HepG2 (cell line): ENCODE data around the gene DCDC2. TPM values are rescaled to one million over a fixed set of nuclear protein-coding genes. Genes with fewer than 3 reads are reported as not detected.

ENCODE experiments used
- ATF7 ChIP-seq, 2 experiments: fragments of 450-650 bp in 1 of 2; sonication (generic) in 1 of 2; formaldehyde crosslinking in 1 of 2; IDR thresholded peaks; 2 replicates each; pipeline versions ENCODE4 v1.4.0 to v1.6.1; 2016 to 2020; ENCODE audit warnings: antibody characterized with exemption in 1 of 2, mild to moderate bottlenecking in 1 of 2, missing genetic modification reagents in 1 of 2
- BHLHE40 ChIP-seq: IDR thresholded peaks from 2 replicates; pipeline ENCODE4 v1.6.1; 2011; ENCODE audit warnings: low read length, improper control_type of control experiment
- FOXJ3 ChIP-seq: sonication (generic); formaldehyde crosslinking; IDR thresholded peaks from 2 replicates; pipeline ENCODE4 v1.4.0; 2020; ENCODE audit warnings: missing genetic modification reagents, mild to moderate bottlenecking, borderline replicate concordance
- HDAC2 ChIP-seq: sonication (generic); formaldehyde crosslinking; IDR thresholded peaks from 2 replicates; pipeline ENCODE4 v1.4.0; 2020; ENCODE audit warnings: missing genetic modification reagents
- HMG20A ChIP-seq: IDR thresholded peaks from 2 replicates; pipeline ENCODE4 v1.6.1; 2016; ENCODE audit warnings: borderline replicate concordance
- NCOR1 ChIP-seq: fragments of 200-600 bp; sonication (generic); IDR thresholded peaks from 2 replicates; pipeline ENCODE4 v1.7.0; 2017; ENCODE audit warnings: antibody characterized with exemption, low read length, borderline replicate concordance
- SAP130 ChIP-seq: IDR thresholded peaks from 2 replicates; pipeline ENCODE4 v1.6.1; 2016; ENCODE audit warnings: low read depth
- SIX1 ChIP-seq: sonication (generic); formaldehyde crosslinking; IDR thresholded peaks from 2 replicates; pipeline ENCODE4 v1.4.0; 2020; ENCODE audit warnings: missing genetic modification reagents, borderline replicate concordance
- TAF1 ChIP-seq: sonication (generic); formaldehyde crosslinking; IDR thresholded peaks from 2 replicates; pipeline ENCODE4 v1.4.0; 2020; ENCODE audit warnings: missing genetic modification reagents
- TEAD3 ChIP-seq: optimal IDR thresholded peaks from 2 replicates; pipeline ENCODE3; 2016; ENCODE audit warnings: borderline replicate concordance
- TOPORS ChIP-seq: sonication (generic); formaldehyde crosslinking; IDR thresholded peaks from 2 replicates; pipeline ENCODE4 v1.8.0; 2023; ENCODE audit warnings: mild to moderate bottlenecking, missing genetic modification reagents
- ZEB1 ChIP-seq: IDR thresholded peaks from 2 replicates; pipeline ENCODE4 v1.6.1; 2012; ENCODE audit warnings: mild to moderate bottlenecking, low read depth, inconsistent platforms; ENCODE audit not compliant: insufficient replicate concordance
- ZFP82 ChIP-seq: sonication (generic); formaldehyde crosslinking; IDR thresholded peaks from 2 replicates; pipeline ENCODE4 v1.5.1; 2020; ENCODE audit warnings: mild to moderate bottlenecking, missing genetic modification reagents, borderline replicate concordance
- ZNF816 ChIP-seq: sonication (generic); formaldehyde crosslinking; IDR thresholded peaks from 2 replicates; pipeline ENCODE4 v1.8.0; 2022; ENCODE audit warnings: missing genetic modification reagents, mild to moderate bottlenecking, borderline replicate concordance
- polyA plus RNA-seq, 8 experiments: library from polyadenylated mRNA; depleted of rRNA in 3 of 8; stranded (reverse) in 7 of 8; unstranded in 1 of 8; fragments of >200 nt; fragmentation: Illumina TruSeq in 4 of 8; extraction: Trizol in 4 of 8; gene quantifications; 2 replicates each; pipeline versions ENCODE4 v1.2.1 to v1.2.3, GENCODE V29; 2011 to 2016; ENCODE audit warnings: low read depth in 4 of 8, missing spikeins in 1 of 8, mixed read lengths in 1 of 8; ENCODE audit not compliant: insufficient read depth in 1 of 8
- total RNA-seq, 5 experiments: library from RNA; depleted of rRNA; stranded (reverse); fragments of >200 nt; fragmentation: Illumina TruSeq; extraction: Trizol; gene quantifications; 2 replicates each; pipeline ENCODE4 v1.2.3, GENCODE V29; 2016; ENCODE audit warnings: low read depth in 1 of 5
- TF ChIP-seq, protein P1 (sequence below): sonication (generic); formaldehyde crosslinking; IDR thresholded peaks from 2 replicates; pipeline ENCODE4 v1.5.1; 2020; ENCODE audit warnings: mild to moderate bottlenecking, missing genetic modification reagents, borderline replicate concordance
- TF ChIP-seq, protein P2 (sequence below): IDR thresholded peaks from 2 replicates; pipeline ENCODE4 v1.6.1; 2016; ENCODE audit warnings: low read depth
- TF ChIP-seq, protein P3 (sequence below): IDR thresholded peaks from 2 replicates; pipeline ENCODE4 v1.4.0; 2020; ENCODE audit warnings: mild to moderate bottlenecking, missing genetic modification reagents

Gene DCDC2
- total and polyA plus RNA-seq, 2 of the 13 experiments (the other 11 are each of a cell fraction or from before 2014, with no cell fraction given) = 9.0 to 36.2 TPM

DNA sequence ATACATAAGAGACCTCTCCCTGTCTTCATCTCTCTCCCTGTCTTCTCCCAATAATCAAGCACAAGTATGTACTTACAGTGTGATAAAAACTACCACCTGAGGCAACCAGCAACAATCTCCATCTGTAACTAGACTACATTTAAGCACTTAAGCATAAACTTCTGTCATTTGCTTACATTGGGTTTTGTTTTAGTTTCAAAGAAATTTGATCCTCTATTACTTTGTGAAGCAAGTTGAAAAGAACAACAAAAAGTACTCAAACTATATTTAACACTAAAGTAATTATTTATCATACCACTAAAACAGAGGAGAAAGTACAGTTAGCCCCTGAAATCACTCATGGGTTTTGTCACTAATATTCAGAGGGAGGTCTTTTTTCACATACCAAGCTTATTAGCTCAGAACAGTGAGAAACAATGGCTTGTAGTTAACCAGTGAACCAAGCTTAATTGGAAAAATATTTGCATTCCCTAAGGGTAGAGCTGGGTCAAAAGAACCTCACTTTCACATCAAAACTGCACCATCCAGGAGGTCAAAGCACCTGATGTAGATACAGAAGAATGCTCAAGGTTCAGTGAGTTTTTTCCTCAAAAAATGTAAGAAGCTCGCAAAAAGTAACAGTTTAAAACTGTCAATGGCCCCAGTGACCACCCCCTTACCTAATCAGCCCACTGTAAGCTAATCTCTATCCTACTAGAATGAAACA is 34.1 kb downstream of the DCDC2 start (continued):
- TF ChIP-seq, protein P1, sequence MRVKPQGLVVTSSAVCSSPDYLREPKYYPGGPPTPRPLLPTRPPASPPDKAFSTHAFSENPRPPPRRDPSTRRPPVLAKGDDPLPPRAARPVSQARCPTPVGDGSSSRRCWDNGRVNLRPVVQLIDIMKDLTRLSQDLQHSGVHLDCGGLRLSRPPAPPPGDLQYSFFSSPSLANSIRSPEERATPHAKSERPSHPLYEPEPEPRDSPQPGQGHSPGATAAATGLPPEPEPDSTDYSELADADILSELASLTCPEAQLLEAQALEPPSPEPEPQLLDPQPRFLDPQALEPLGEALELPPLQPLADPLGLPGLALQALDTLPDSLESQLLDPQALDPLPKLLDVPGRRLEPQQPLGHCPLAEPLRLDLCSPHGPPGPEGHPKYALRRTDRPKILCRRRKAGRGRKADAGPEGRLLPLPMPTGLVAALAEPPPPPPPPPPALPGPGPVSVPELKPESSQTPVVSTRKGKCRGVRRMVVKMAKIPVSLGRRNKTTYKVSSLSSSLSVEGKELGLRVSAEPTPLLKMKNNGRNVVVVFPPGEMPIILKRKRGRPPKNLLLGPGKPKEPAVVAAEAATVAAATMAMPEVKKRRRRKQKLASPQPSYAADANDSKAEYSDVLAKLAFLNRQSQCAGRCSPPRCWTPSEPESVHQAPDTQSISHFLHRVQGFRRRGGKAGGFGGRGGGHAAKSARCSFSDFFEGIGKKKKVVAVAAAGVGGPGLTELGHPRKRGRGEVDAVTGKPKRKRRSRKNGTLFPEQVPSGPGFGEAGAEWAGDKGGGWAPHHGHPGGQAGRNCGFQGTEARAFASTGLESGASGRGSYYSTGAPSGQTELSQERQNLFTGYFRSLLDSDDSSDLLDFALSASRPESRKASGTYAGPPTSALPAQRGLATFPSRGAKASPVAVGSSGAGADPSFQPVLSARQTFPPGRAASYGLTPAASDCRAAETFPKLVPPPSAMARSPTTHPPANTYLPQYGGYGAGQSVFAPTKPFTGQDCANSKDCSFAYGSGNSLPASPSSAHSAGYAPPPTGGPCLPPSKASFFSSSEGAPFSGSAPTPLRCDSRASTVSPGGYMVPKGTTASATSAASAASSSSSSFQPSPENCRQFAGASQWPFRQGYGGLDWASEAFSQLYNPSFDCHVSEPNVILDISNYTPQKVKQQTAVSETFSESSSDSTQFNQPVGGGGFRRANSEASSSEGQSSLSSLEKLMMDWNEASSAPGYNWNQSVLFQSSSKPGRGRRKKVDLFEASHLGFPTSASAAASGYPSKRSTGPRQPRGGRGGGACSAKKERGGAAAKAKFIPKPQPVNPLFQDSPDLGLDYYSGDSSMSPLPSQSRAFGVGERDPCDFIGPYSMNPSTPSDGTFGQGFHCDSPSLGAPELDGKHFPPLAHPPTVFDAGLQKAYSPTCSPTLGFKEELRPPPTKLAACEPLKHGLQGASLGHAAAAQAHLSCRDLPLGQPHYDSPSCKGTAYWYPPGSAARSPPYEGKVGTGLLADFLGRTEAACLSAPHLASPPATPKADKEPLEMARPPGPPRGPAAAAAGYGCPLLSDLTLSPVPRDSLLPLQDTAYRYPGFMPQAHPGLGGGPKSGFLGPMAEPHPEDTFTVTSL = peak; percentile 66; the same call in 1 of the 2 replicates
- TF ChIP-seq, protein P2, sequence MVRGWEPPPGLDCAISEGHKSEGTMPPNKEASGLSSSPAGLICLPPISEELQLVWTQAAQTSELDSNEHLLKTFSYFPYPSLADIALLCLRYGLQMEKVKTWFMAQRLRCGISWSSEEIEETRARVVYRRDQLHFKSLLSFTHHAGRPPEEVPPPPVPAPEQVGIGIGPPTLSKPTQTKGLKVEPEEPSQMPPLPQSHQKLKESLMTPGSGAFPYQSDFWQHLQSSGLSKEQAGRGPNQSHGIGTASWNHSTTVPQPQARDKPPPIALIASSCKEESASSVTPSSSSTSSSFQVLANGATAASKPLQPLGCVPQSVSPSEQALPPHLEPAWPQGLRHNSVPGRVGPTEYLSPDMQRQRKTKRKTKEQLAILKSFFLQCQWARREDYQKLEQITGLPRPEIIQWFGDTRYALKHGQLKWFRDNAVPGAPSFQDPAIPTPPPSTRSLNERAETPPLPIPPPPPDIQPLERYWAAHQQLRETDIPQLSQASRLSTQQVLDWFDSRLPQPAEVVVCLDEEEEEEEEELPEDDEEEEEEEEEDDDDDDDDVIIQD (CRISPR knock-in tag) = 0 out of 2 replicates have a peak, but pooled peaks have one; percentile 45
- TF ChIP-seq ATF7 (IDR thresholded peaks at IDR 0.05) (peak; percentile 18; the same call in 1 of the 2 replicates), ATF7 (CRISPR knock-in tag; IDR thresholded peaks at IDR 0.05) (no peak; the same call in 1 of the 2 replicates), ZFP82 (CRISPR knock-in tag) (0 out of 2 replicates have a peak, but pooled peaks have one; percentile 65), TAF1 (CRISPR knock-in tag) (no peak), FOXJ3 (CRISPR knock-in tag) (peak; percentile 33; the same call in 1 of the 2 replicates), TEAD3 (CRISPR knock-in tag) (peak; percentile 95), TOPORS (CRISPR knock-in tag) (0 out of 2 replicates have a peak, but pooled peaks have one; percentile 65), HDAC2 (peak; percentile 55), ZEB1 (peak; percentile 31), ZNF816 (CRISPR knock-in tag) (0 out of 2 replicates have a peak, but pooled peaks have one; percentile 66), HMG20A (CRISPR knock-in tag) (peak; percentile 65; the same call in 1 of the 2 replicates), NCOR1 (peak; percentile 67; the same call in 1 of the 2 replicates), SAP130 (CRISPR knock-in tag) (peak; percentile 65), BHLHE40 (no peak), SIX1 (CRISPR knock-in tag) (peak; percentile 38; the same call in 1 of the 2 replicates)
- TF ChIP-seq, protein P3, sequence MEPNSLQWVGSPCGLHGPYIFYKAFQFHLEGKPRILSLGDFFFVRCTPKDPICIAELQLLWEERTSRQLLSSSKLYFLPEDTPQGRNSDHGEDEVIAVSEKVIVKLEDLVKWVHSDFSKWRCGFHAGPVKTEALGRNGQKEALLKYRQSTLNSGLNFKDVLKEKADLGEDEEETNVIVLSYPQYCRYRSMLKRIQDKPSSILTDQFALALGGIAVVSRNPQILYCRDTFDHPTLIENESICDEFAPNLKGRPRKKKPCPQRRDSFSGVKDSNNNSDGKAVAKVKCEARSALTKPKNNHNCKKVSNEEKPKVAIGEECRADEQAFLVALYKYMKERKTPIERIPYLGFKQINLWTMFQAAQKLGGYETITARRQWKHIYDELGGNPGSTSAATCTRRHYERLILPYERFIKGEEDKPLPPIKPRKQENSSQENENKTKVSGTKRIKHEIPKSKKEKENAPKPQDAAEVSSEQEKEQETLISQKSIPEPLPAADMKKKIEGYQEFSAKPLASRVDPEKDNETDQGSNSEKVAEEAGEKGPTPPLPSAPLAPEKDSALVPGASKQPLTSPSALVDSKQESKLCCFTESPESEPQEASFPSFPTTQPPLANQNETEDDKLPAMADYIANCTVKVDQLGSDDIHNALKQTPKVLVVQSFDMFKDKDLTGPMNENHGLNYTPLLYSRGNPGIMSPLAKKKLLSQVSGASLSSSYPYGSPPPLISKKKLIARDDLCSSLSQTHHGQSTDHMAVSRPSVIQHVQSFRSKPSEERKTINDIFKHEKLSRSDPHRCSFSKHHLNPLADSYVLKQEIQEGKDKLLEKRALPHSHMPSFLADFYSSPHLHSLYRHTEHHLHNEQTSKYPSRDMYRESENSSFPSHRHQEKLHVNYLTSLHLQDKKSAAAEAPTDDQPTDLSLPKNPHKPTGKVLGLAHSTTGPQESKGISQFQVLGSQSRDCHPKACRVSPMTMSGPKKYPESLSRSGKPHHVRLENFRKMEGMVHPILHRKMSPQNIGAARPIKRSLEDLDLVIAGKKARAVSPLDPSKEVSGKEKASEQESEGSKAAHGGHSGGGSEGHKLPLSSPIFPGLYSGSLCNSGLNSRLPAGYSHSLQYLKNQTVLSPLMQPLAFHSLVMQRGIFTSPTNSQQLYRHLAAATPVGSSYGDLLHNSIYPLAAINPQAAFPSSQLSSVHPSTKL (CRISPR knock-in tag) = peak; percentile 84
